Activated T-cell treated with anti-CD3 and anti-CD28 coated beads for 4 hours (primary cell): ENCODE data around the gene DHX30.
A peak's percentile ranks its signal among the peaks of the same experiment; 100 is the strongest.
"Not testable (repeated sequence)": the region's sequence is repeated elsewhere in the genome, so short reads cannot be mapped to it uniquely, and the experiment has no call there.

Source experiments
- DNase-seq: peaks from one replicate; pipeline ENCODE4 v3.0.0-alpha.2; 2020

The DHX30 gene

GRCh38 chr3:47804577-47804976 is 1.6 kb downstream of the DHX30 start:
- no peak for DNase-seq

GRCh38 chr3:47813551-47814177 is 10.7 kb downstream of the DHX30 start:
- DNase-seq = no peak

GRCh38 chr3:47817609-47818008 is 14.7 kb downstream of the DHX30 start:
- DNase-seq = no peak

GRCh38 chr3:47824541-47825473 is 21.9 kb downstream of the DHX30 start:
- DNase-seq = peak; percentile 56

- no peak for DNase-seq
Observed at GRCh38 chr3:47825590-47825989, 22.7 kb downstream of the DHX30 start.

GRCh38 chr3:47829482-47829881 is 26.5 kb downstream of the DHX30 start:
- not testable (repeated sequence) for DNase-seq

- DNase-seq = no peak
Observed at GRCh38 chr3:47836986-47837385, 34.0 kb downstream of the DHX30 start.

- no peak for DNase-seq
Observed at GRCh38 chr3:47838503-47838902, 35.6 kb downstream of the DHX30 start.

GRCh38 chr3:47841786-47842349 is 38.9 kb downstream of the DHX30 start:
- DNase-seq = no peak

GRCh38 chr3:47846186-47846879 is 43.4 kb downstream of the DHX30 start:
- no peak for DNase-seq

GRCh38 chr3:47846880-47847248 is 43.9 kb downstream of the DHX30 start:
- DNase-seq = no peak

GRCh38 chr3:47847260-47847659 is 44.3 kb downstream of the DHX30 start:
- DNase-seq = no peak

- no peak for DNase-seq
Observed at GRCh38 chr3:47847801-47848518, 45.0 kb downstream of the DHX30 start.

GRCh38 chr3:47848599-47849117 is 45.7 kb downstream of the DHX30 start:
- no peak for DNase-seq

- DNase-seq = no peak
Observed at GRCh38 chr3:47849186-47849698, 46.3 kb downstream of the DHX30 start.

- DNase-seq = no peak
Observed at GRCh38 chr3:47849699-47850563, 47.0 kb downstream of the DHX30 start.

GRCh38 chr3:47850564-47851410 is 47.8 kb downstream of the DHX30 start:
- no peak for DNase-seq

GRCh38 chr3:47851888-47852603 is 49.1 kb downstream of the DHX30 start:
- DNase-seq = no peak
